ENCODE data around the gene FGF18. TPM values are rescaled to one million over a fixed set of nuclear protein-coding genes. Genes with fewer than 3 reads are reported as not detected.

The FGF18 gene
- total and polyA plus RNA-seq, 2 experiments from 2014 or later, result 0.56 to 0.86 TPM

- no peak for TF ChIP-seq ETS1 (IDR thresholded peaks at IDR 0.05)
- TF ChIP-seq ZNF462 (CRISPR knock-in tag; IDR thresholded peaks at IDR 0.05), result no peak
- no peak for TF ChIP-seq JUNB (IDR thresholded peaks at IDR 0.05; ENCODE audit: unreplicated experiment)
- TF ChIP-seq EZH2 (IDR thresholded peaks at IDR 0.05; ENCODE audit: low read depth, unreplicated experiment), result no peak
- no peak for TF ChIP-seq EZH2phosphoT487 (IDR thresholded peaks at IDR 0.05; ENCODE audit: unreplicated experiment)
- no peak for TF ChIP-seq STAT1 (IDR thresholded peaks at IDR 0.05; ENCODE audit: unreplicated experiment)
Observed at GRCh38 chr5:171386861-171387344, 32.5 kb upstream of the FGF18 start (continued).

DNA sequence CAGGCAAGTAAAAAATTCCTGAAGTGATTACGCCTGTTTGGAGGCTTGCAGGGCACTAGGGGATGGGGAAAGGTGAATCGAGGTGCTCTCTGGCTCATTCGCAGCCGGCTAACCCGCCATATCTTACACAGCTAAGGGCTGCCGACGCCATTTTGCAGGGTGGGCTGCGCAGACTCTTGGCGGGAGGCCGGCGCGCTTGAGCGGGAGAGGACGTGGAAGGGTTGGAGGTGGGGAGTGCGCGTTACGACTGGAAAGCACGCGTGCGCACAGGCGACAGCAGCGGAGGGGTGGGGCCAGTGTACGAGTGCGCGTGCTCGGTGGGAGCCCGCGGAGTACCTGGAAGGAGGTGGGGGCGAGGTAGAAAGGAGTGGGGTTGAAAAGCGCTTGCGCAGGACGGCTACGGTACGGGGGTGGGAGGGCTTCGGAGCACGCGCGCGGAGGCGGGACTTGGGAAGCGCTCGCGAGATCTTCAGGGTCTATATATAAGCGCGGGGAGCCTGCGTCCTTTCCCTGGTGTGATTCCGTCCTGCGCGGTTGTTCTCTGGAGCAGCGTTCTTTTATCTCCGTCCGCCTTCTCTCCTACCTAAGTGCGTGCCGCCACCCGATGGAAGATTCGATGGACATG is 32.0 kb upstream of the FGF18 start, which contains the start of gene NPM1:
Gene NPM1, plus strand, starts transcription at position 505 of the 625 bp plus-strand sequence. Its CDS starts 100 bp downstream, at position 605.
- peaks cover 49% of the 10 kb centered on the region for H3K79me2 ChIP-seq (replicated peaks; ENCODE audit: insufficient read depth)
- Mint-ChIP-seq H3K27ac (peak within 1 kb of the TSS; percentile 100), H3K4me1 (peaks cover 15% of the 10 kb centered on the region), H3K4me3 (peak within 1 kb of the TSS; percentile 100), H3K36me3 (ENCODE audit: low read depth) (peaks cover 50% of the 10 kb centered on the region), H3K27me3 (ENCODE audit: insufficient read depth, low read depth, poor library complexity) (peaks cover 26% of the 10 kb centered on the region), H3K9me3 (peaks cover 16% of the 10 kb centered on the region)
- H3F3A ChIP-seq (replicated peaks; ENCODE audit: low read depth), result peaks cover 12% of the 10 kb centered on the region; the same call in 1 of the 2 replicates
- peak within 1 kb of the TSS; percentile 78; the same call in 1 of the 2 replicates for H2AFZ ChIP-seq
- peak within 1 kb of the TSS; percentile 92 for H3K4me2 ChIP-seq
- ATAC-seq (peak; percentile 83), DNase-seq (ENCODE audit: low spot score) (peak; percentile 99)
- peaks cover 21% of the 10 kb centered on the region for H3K4me1 ChIP-seq (ENCODE audit: insufficient read depth)
- no peaks in the 10 kb centered on the region for H3K27me3 ChIP-seq (ENCODE audit: insufficient read depth)
- H3K4me3 ChIP-seq, result peak within 1 kb of the TSS; percentile 88
- H4K20me1 ChIP-seq (replicated peaks; ENCODE audit: insufficient read depth), result peaks cover 40% of the 10 kb centered on the region
- H3K36me3 ChIP-seq (ENCODE audit: insufficient read depth), result peaks cover 39% of the 10 kb centered on the region
- H3K27ac ChIP-seq (ENCODE audit: low read depth), result peak within 1 kb of the TSS; percentile 98
- no peaks in the 10 kb centered on the region for H3K9me2 ChIP-seq (ENCODE audit: insufficient read depth)
- no peak for TF ChIP-seq NANOG (IDR thresholded peaks at IDR 0.05; ENCODE audit: borderline replicate concordance)
- peak; percentile 49; the same call in 1 of the 2 replicates for TF ChIP-seq ETS1 (IDR thresholded peaks at IDR 0.05)
- TF ChIP-seq POLR2AphosphoS5 (IDR thresholded peaks at IDR 0.05; ENCODE audit: low read depth), result peak; percentile 92
- TF ChIP-seq, protein P1, sequence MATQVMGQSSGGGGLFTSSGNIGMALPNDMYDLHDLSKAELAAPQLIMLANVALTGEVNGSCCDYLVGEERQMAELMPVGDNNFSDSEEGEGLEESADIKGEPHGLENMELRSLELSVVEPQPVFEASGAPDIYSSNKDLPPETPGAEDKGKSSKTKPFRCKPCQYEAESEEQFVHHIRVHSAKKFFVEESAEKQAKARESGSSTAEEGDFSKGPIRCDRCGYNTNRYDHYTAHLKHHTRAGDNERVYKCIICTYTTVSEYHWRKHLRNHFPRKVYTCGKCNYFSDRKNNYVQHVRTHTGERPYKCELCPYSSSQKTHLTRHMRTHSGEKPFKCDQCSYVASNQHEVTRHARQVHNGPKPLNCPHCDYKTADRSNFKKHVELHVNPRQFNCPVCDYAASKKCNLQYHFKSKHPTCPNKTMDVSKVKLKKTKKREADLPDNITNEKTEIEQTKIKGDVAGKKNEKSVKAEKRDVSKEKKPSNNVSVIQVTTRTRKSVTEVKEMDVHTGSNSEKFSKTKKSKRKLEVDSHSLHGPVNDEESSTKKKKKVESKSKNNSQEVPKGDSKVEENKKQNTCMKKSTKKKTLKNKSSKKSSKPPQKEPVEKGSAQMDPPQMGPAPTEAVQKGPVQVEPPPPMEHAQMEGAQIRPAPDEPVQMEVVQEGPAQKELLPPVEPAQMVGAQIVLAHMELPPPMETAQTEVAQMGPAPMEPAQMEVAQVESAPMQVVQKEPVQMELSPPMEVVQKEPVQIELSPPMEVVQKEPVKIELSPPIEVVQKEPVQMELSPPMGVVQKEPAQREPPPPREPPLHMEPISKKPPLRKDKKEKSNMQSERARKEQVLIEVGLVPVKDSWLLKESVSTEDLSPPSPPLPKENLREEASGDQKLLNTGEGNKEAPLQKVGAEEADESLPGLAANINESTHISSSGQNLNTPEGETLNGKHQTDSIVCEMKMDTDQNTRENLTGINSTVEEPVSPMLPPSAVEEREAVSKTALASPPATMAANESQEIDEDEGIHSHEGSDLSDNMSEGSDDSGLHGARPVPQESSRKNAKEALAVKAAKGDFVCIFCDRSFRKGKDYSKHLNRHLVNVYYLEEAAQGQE (IDR thresholded peaks at IDR 0.05; ENCODE audit: unreplicated experiment), result no peak
- no peak for TF ChIP-seq JUNB (IDR thresholded peaks at IDR 0.05; ENCODE audit: unreplicated experiment)
- 0 out of 2 replicates have a peak, but pooled peaks have one; percentile 3 for TF ChIP-seq CREB1 (CRISPR knock-in tag; IDR thresholded peaks at IDR 0.05; ENCODE audit: low read depth)
